K562 (cell line): ENCODE measurements around the gene PLEKHA6.

ENCODE experiments used
- CBX8 ChIP-seq: fragments of 200-600 bp; sonication (generic); IDR thresholded peaks from 2 replicates; pipeline ENCODE4 v1.6.1; 2012; ENCODE audit warnings: borderline replicate concordance, mixed run types, low read depth, mild to moderate bottlenecking, moderate library complexity, mixed read lengths, low read length, control low read depth, inconsistent platforms; ENCODE audit not compliant: poor library complexity, severe bottlenecking; ENCODE audit errors: extremely low read depth
- KLF1 ChIP-seq: fragments of 450-650 bp; IDR thresholded peaks from 2 replicates; pipeline ENCODE4 v1.6.1; 2016; ENCODE audit warnings: missing genetic modification characterization, missing compliant biosample characterization
- NFYB ChIP-seq: IDR thresholded peaks from 2 replicates; pipeline ENCODE4 v1.6.1; 2011; ENCODE audit warnings: mild to moderate bottlenecking, moderate library complexity; ENCODE audit not compliant: insufficient read length; ENCODE audit errors: extremely low read depth
- PHF20 ChIP-seq: fragments of 450-650 bp; IDR thresholded peaks from 2 replicates; pipeline ENCODE4 v1.6.1; 2018; ENCODE audit not compliant: partially characterized antibody
- POLR2A ChIP-seq: fragments of 450-650 bp; conservative IDR thresholded peaks from 2 replicates; pipeline ENCODE4 v1.6.1; 2016
- YY1 ChIP-seq, 3 experiments: IDR thresholded peaks; 2 replicates each; pipeline ENCODE4 v1.6.1; 2011; ENCODE audit warnings: low read length in 2 of 3, mild to moderate bottlenecking in 2 of 3, moderate library complexity in 2 of 3, borderline replicate concordance in 1 of 3, control low read depth in 1 of 3, low read depth in 1 of 3; ENCODE audit not compliant: insufficient read depth in 3 of 3, insufficient replicate concordance in 2 of 3, control insufficient read depth in 1 of 3, insufficient read length in 1 of 3; ENCODE audit errors: extremely low read depth in 1 of 3
- TF ChIP-seq, protein P1 (sequence below): IDR thresholded peaks from 2 replicates; pipeline ENCODE4 v1.6.1; 2014; ENCODE audit warnings: antibody characterized with exemption
- TF ChIP-seq, protein P2 (sequence below), 3 experiments: IDR thresholded peaks in 2 of 3; conservative IDR thresholded peaks in 1 of 3; 2 replicates each; pipeline ENCODE4 v1.5.1; 2011 to 2012; ENCODE audit warnings: low read length in 3 of 3, mild to moderate bottlenecking in 3 of 3, control low read depth in 2 of 3, improper control_type of control experiment in 1 of 3, inconsistent platforms in 1 of 3, low read depth in 1 of 3, mixed read lengths in 1 of 3, moderate library complexity in 1 of 3; ENCODE audit not compliant: insufficient read depth in 2 of 3
- TF ChIP-seq, protein P3 (sequence below), 2 experiments: fragments of 450-650 bp; formaldehyde crosslinking in 1 of 2; IDR thresholded peaks; 2 replicates each; pipeline versions ENCODE4 v1.4.0 to v1.6.1; 2014 to 2020; ENCODE audit warnings: mild to moderate bottlenecking in 2 of 2, borderline replicate concordance in 1 of 2, low read depth in 1 of 2
- TF ChIP-seq, protein P4 (sequence below), 2 experiments: fragments of 450-650 bp in 1 of 2; IDR thresholded peaks; 2 replicates each; pipeline ENCODE4 v1.6.1; 2011 to 2017; ENCODE audit warnings: low read depth in 2 of 2, antibody characterized with exemption in 1 of 2, borderline replicate concordance in 1 of 2, low read length in 1 of 2, mild to moderate bottlenecking in 1 of 2, mixed read lengths in 1 of 2; ENCODE audit not compliant: control insufficient read depth in 1 of 2

DNA sequence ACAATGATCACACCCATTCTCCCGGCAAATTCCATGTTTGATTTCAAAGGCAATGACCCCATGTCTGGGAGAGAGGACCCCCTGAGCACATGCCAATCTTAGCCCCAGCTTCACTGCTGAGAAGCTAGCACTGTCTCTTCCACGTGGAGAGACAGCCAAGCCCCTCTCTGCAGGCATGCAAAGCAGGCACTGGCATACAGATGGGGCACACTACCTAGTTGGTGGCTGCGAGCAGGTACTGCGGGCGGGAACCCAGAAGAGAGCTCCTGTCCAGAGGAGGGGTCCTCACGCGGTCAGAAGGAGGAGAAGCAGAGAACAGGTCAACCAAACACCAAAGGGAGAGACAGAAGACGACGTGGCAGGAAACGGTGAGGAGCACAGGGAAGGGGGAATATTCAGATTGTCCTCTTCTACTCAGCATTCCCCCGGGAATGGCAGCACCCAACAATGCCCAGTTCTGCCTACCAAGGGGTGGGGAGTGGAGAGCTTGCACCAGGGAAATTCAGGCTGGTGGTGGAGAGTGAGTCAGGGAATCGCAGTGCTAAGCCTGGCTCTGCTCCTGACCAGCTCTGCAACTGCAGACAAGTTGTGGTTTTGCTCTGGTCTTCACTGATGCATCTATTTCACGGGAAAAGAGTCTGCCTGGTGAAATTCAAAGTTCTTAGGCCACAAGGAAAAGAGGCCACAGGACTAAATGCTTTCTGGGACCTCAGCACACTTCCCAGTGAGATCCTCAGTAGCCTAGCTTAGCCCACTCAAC is 97.8 kb downstream of the PLEKHA6 start:
- TF ChIP-seq POLR2A (no peak), YY1 (IDR thresholded peaks at IDR 0.05; ENCODE audit: borderline replicate concordance in 1 of 3, control insufficient read depth in 1 of 3, extremely low read depth in 1 of 3, insufficient read depth in 3 of 3, insufficient read length in 1 of 3, insufficient replicate concordance in 2 of 3, low read depth in 1 of 3, low read length in 2 of 3) (no peak), CBX8 (no peak), NFYB (no peak), KLF1 (no peak), PHF20 (no peak)
- TF ChIP-seq, protein P1, sequence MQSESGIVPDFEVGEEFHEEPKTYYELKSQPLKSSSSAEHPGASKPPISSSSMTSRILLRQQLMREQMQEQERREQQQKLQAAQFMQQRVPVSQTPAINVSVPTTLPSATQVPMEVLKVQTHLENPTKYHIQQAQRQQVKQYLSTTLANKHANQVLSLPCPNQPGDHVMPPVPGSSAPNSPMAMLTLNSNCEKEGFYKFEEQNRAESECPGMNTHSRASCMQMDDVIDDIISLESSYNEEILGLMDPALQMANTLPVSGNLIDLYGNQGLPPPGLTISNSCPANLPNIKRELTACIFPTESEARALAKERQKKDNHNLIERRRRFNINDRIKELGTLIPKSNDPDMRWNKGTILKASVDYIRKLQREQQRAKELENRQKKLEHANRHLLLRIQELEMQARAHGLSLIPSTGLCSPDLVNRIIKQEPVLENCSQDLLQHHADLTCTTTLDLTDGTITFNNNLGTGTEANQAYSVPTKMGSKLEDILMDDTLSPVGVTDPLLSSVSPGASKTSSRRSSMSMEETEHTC = no peak
- TF ChIP-seq, protein P2, sequence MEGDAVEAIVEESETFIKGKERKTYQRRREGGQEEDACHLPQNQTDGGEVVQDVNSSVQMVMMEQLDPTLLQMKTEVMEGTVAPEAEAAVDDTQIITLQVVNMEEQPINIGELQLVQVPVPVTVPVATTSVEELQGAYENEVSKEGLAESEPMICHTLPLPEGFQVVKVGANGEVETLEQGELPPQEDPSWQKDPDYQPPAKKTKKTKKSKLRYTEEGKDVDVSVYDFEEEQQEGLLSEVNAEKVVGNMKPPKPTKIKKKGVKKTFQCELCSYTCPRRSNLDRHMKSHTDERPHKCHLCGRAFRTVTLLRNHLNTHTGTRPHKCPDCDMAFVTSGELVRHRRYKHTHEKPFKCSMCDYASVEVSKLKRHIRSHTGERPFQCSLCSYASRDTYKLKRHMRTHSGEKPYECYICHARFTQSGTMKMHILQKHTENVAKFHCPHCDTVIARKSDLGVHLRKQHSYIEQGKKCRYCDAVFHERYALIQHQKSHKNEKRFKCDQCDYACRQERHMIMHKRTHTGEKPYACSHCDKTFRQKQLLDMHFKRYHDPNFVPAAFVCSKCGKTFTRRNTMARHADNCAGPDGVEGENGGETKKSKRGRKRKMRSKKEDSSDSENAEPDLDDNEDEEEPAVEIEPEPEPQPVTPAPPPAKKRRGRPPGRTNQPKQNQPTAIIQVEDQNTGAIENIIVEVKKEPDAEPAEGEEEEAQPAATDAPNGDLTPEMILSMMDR (IDR thresholded peaks at IDR 0.05 in 2 of 3, conservative IDR thresholded peaks at IDR 0.05 in 1 of 3; ENCODE audit: insufficient read depth in 2 of 3, low read depth in 1 of 3, low read length in 3 of 3) = no peak
- TF ChIP-seq, protein P3, sequence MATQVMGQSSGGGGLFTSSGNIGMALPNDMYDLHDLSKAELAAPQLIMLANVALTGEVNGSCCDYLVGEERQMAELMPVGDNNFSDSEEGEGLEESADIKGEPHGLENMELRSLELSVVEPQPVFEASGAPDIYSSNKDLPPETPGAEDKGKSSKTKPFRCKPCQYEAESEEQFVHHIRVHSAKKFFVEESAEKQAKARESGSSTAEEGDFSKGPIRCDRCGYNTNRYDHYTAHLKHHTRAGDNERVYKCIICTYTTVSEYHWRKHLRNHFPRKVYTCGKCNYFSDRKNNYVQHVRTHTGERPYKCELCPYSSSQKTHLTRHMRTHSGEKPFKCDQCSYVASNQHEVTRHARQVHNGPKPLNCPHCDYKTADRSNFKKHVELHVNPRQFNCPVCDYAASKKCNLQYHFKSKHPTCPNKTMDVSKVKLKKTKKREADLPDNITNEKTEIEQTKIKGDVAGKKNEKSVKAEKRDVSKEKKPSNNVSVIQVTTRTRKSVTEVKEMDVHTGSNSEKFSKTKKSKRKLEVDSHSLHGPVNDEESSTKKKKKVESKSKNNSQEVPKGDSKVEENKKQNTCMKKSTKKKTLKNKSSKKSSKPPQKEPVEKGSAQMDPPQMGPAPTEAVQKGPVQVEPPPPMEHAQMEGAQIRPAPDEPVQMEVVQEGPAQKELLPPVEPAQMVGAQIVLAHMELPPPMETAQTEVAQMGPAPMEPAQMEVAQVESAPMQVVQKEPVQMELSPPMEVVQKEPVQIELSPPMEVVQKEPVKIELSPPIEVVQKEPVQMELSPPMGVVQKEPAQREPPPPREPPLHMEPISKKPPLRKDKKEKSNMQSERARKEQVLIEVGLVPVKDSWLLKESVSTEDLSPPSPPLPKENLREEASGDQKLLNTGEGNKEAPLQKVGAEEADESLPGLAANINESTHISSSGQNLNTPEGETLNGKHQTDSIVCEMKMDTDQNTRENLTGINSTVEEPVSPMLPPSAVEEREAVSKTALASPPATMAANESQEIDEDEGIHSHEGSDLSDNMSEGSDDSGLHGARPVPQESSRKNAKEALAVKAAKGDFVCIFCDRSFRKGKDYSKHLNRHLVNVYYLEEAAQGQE (IDR thresholded peaks at IDR 0.05; ENCODE audit: borderline replicate concordance) = no peak
- TF ChIP-seq, protein P3 (CRISPR knock-in tag; IDR thresholded peaks at IDR 0.05; ENCODE audit: low read depth) = no peak
- TF ChIP-seq, protein P4, sequence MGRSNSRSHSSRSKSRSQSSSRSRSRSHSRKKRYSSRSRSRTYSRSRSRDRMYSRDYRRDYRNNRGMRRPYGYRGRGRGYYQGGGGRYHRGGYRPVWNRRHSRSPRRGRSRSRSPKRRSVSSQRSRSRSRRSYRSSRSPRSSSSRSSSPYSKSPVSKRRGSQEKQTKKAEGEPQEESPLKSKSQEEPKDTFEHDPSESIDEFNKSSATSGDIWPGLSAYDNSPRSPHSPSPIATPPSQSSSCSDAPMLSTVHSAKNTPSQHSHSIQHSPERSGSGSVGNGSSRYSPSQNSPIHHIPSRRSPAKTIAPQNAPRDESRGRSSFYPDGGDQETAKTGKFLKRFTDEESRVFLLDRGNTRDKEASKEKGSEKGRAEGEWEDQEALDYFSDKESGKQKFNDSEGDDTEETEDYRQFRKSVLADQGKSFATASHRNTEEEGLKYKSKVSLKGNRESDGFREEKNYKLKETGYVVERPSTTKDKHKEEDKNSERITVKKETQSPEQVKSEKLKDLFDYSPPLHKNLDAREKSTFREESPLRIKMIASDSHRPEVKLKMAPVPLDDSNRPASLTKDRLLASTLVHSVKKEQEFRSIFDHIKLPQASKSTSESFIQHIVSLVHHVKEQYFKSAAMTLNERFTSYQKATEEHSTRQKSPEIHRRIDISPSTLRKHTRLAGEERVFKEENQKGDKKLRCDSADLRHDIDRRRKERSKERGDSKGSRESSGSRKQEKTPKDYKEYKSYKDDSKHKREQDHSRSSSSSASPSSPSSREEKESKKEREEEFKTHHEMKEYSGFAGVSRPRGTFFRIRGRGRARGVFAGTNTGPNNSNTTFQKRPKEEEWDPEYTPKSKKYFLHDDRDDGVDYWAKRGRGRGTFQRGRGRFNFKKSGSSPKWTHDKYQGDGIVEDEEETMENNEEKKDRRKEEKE (IDR thresholded peaks at IDR 0.05; ENCODE audit: borderline replicate concordance in 1 of 2, control insufficient read depth in 1 of 2, low read depth in 2 of 2, low read length in 1 of 2) = no peak
